ENCODE measurements around the gene FAM180A. TPM values are rescaled to one million over a fixed set of nuclear protein-coding genes. Genes with fewer than 3 reads are reported as not detected.

The FAM180A gene
- total and polyA plus RNA-seq, 4 donors = 0.19 to 10.5 (median 5.6) TPM

DNA sequence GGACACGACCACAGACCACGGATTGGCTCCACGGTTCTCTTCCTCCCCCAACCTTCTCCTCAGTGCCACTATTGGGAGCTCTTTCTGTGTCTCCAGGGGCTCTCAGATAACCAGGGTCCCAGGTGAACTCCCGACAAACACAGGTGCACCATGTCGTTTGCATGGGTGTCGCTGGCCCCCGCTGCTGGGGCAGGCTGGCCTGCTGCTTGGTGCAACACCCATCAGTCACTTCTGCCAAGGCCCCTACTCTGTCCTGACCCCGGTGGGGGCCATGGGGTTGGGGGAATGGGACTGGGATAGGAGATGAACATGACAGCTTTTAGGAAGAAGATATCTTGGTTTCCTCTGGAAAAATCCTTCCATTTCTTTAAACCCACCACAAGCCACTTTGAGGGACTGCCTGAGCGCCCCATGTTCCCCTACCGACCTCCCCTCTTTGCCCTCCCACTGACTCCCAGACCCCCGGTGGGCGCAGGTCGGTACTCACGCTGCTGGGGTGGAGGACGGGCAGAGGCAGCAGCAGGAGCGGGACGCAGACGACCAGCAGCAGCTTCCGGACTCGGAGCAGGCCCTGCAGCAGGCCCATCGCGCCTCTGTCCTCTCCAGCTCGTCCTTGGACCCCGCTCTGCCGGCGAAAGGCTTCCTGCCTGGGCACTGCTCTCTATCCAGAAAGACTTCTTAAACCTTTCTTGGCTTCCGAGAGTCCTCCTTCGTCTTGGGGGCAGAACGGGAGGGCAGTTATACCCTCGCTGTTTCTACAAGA, 21.5 kb downstream of the FAM180A start (continued):
- TF ChIP-seq ZBTB33 (IDR thresholded peaks at IDR 0.05) = no peak
- TF ChIP-seq FOXA1 (IDR thresholded peaks at IDR 0.05) = no peak
- no peak for TF ChIP-seq NR2F2 (IDR thresholded peaks at IDR 0.05)

GRCh38 chr7:135726276-135726788, 22.3 kb downstream of the FAM180A start:
- no peak overlapping the region for H3K4me3 ChIP-seq (ENCODE audit: low read depth in 1 of 3, low read length in 3 of 3)
- no peak overlapping the region for H3K27ac ChIP-seq (ENCODE audit: low read depth in 1 of 2, low read length in 2 of 2)
- no peak overlapping the region for H3K9ac ChIP-seq (ENCODE audit: low read depth in 1 of 2, low read length in 2 of 2)
- no peaks in the 10 kb centered on the region for H3K9me3 ChIP-seq (ENCODE audit: control insufficient read depth in 4 of 4, low read length in 3 of 4)
- WGBS = 45% methylated on average over 5 of the region's 5 CpGs
- H3K27me3 ChIP-seq (ENCODE audit: control insufficient read depth in 4 of 4, insufficient read depth in 4 of 4, low read length in 3 of 4) = peaks cover 0 to 2% (median 0%) of the 10 kb centered on the region in 4 donors
- no peak for DNase-seq (ENCODE audit: low spot score)
- H3K4me1 ChIP-seq (ENCODE audit: control insufficient read depth in 4 of 4, insufficient read depth in 4 of 4, low read length in 3 of 4) = no peaks in the 10 kb centered on the region
- TF ChIP-seq ZBTB33 (IDR thresholded peaks at IDR 0.05) (no peak), RXRA (IDR thresholded peaks at IDR 0.05) (no peak), HNF4G (IDR thresholded peaks at IDR 0.05) (no peak), FOXA2 (IDR thresholded peaks at IDR 0.05) (no peak), JUND (IDR thresholded peaks at IDR 0.05) (no peak), SP1 (IDR thresholded peaks at IDR 0.05) (no peak), GABPA (IDR thresholded peaks at IDR 0.05 in 1 of 2, conservative IDR thresholded peaks at IDR 0.05 in 1 of 2) (no peak), TAF1 (conservative IDR thresholded peaks at IDR 0.05) (no peak), HNF4A (conservative IDR thresholded peaks at IDR 0.05) (no peak), NR2F2 (IDR thresholded peaks at IDR 0.05) (no peak), EGR1 (IDR thresholded peaks at IDR 0.05; ENCODE audit: low read depth in 2 of 2) (no peak), YY1 (IDR thresholded peaks at IDR 0.05) (no peak), RAD21 (IDR thresholded peaks at IDR 0.05) (no peak), FOXA1 (IDR thresholded peaks at IDR 0.05) (no peak)
- no peaks in the 10 kb centered on the region for H3K36me3 ChIP-seq (ENCODE audit: control insufficient read depth in 4 of 4, insufficient read depth in 3 of 4, low read depth in 1 of 4, low read length in 3 of 4)

DNA sequence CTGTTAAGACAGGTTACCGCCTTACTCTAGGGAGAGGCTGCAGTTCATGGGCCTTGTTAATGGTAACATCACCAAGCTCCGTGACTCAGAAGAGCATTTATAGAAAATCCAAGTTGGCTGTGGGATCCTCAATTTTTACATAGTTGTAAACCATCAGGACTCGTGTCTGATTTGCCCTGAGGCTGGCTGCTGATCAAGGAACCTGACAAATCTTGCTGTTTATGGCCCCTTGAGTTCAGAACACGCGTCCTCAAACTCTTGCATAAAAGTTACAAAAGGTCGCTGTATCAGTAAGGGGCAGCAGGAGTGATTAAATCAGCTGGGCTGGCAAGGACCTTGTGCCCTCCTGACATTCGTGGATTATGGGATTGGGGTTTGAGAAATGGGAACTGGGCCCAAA, 25.2 kb downstream of the FAM180A start:
- DNase-seq (ENCODE audit: low spot score) = no peak
- Histone ChIP-seq H3K4me3 (ENCODE audit: low read depth in 1 of 3, low read length in 3 of 3) (no peak overlapping the region), H3K9me3 (ENCODE audit: control insufficient read depth in 4 of 4, low read length in 3 of 4) (no peaks in the 10 kb centered on the region), H3K36me3 (ENCODE audit: control insufficient read depth in 4 of 4, insufficient read depth in 3 of 4, low read depth in 1 of 4, low read length in 3 of 4) (no peaks in the 10 kb centered on the region), H3K27me3 (ENCODE audit: control insufficient read depth in 4 of 4, insufficient read depth in 4 of 4, low read length in 3 of 4) (no peaks in the 10 kb centered on the region), H3K4me1 (ENCODE audit: control insufficient read depth in 4 of 4, insufficient read depth in 4 of 4, low read length in 3 of 4) (no peaks in the 10 kb centered on the region), H3K9ac (ENCODE audit: low read depth in 1 of 2, low read length in 2 of 2) (no peak overlapping the region), H3K27ac (ENCODE audit: low read depth in 1 of 2, low read length in 2 of 2) (no peak overlapping the region)
- TF ChIP-seq JUND (IDR thresholded peaks at IDR 0.05) = no peak
- TF ChIP-seq CTCF (IDR thresholded peaks at IDR 0.05; ENCODE audit: low read depth, low read length, missing input control) = no peak
- TF ChIP-seq HNF4G (IDR thresholded peaks at IDR 0.05) = no peak
- TF ChIP-seq YY1 (IDR thresholded peaks at IDR 0.05) = no peak
- no peak for TF ChIP-seq MAX (IDR thresholded peaks at IDR 0.05)
- TF ChIP-seq FOXA1 (IDR thresholded peaks at IDR 0.05) = no peak
- TF ChIP-seq SP1 (IDR thresholded peaks at IDR 0.05) = no peak
- WGBS = 84% methylated on average over 7 of the region's 7 CpGs

Data from liver (tissue), 9 donors.